Measurements from ENCODE around the gene CNOT11. TPM values are rescaled to one million over a fixed set of nuclear protein-coding genes. Genes with fewer than 3 reads are reported as not detected.
A peak's percentile ranks its signal among the peaks of the same experiment; 100 is the strongest.

Gene CNOT11
- total and polyA plus RNA-seq, 2 of the 13 experiments (the other 11 are each of a cell fraction or from before 2014, with no cell fraction given): 114 to 209 TPM

GRCh38 chr2:101205521-101206479 lies 46.9 kb upstream of the CNOT11 start (continued):
- 0 out of 2 replicates have a peak, but pooled peaks have one; percentile 59 for TF ChIP-seq ZNF800 (CRISPR knock-in tag; IDR thresholded peaks at IDR 0.05)
- no peak for TF ChIP-seq SP1 (IDR thresholded peaks at IDR 0.05)
- TF ChIP-seq SP1 (CRISPR knock-in tag; IDR thresholded peaks at IDR 0.05): no peak
- peak; percentile 14; the same call in 1 of the 2 replicates for TF ChIP-seq HNF4A (CRISPR knock-in tag; IDR thresholded peaks at IDR 0.05)
- TF ChIP-seq RAD21 (CRISPR knock-in tag; IDR thresholded peaks at IDR 0.05): peak; percentile 75
- TF ChIP-seq TERF1 (CRISPR knock-in tag; IDR thresholded peaks at IDR 0.05): no peak
- 0 out of 2 replicates have a peak, but pooled peaks have one; percentile 6 for TF ChIP-seq TFE3 (CRISPR knock-in tag; IDR thresholded peaks at IDR 0.05)
- no peak for TF ChIP-seq ZXDC (CRISPR knock-in tag; IDR thresholded peaks at IDR 0.05)
- 0 out of 2 replicates have a peak, but pooled peaks have one; percentile 11 for TF ChIP-seq ELF1 (CRISPR knock-in tag; IDR thresholded peaks at IDR 0.05)
- 0 out of 2 replicates have a peak, but pooled peaks have one; percentile 28 for TF ChIP-seq KDM3A (CRISPR knock-in tag; IDR thresholded peaks at IDR 0.05; ENCODE audit: low read depth)
- TF ChIP-seq ZSCAN31 (CRISPR knock-in tag; IDR thresholded peaks at IDR 0.05; ENCODE audit: low read depth): 0 out of 2 replicates have a peak, but pooled peaks have one; percentile 23
- no peak for TF ChIP-seq ZSCAN25 (CRISPR knock-in tag; IDR thresholded peaks at IDR 0.05)
- TF ChIP-seq ZNF557 (CRISPR knock-in tag; IDR thresholded peaks at IDR 0.05): no peak
- TF ChIP-seq ZNF562 (CRISPR knock-in tag; IDR thresholded peaks at IDR 0.05; ENCODE audit: borderline replicate concordance): no peak
- no peak for TF ChIP-seq TFDP1 (CRISPR knock-in tag; IDR thresholded peaks at IDR 0.05; ENCODE audit: borderline replicate concordance)
- no peak for TF ChIP-seq ZNF12 (CRISPR knock-in tag; IDR thresholded peaks at IDR 0.05)
- TF ChIP-seq ZNF598 (CRISPR knock-in tag; IDR thresholded peaks at IDR 0.05; ENCODE audit: borderline replicate concordance): no peak
- peak; percentile 52 for TF ChIP-seq ZGPAT (CRISPR knock-in tag; IDR thresholded peaks at IDR 0.05)
- no peak for TF ChIP-seq ZFP36 (IDR thresholded peaks at IDR 0.05; ENCODE audit: borderline replicate concordance, low read depth, low read length, partially characterized antibody)

Data from HepG2 (cell line).